Hematopoietic multipotent progenitor cell treated with erythropoietin and hydrocortisone succinate and interleukin-3 and kit ligand, for 8 days (in vitro differentiated cells): Measurements from ENCODE around the gene JAK1.

Experiments
- DNase-seq: peaks from one replicate; pipeline ENCODE4 v3.0.0-alpha.2; 2015

JAK1 gene

GRCh38 chr1:64857347-64857746, 109.0 kb downstream of the JAK1 start:
- no peak for DNase-seq

- DNase-seq = no peak
Observed at GRCh38 chr1:64856553-64856952, 109.8 kb downstream of the JAK1 start.

- DNase-seq = no peak
Observed at GRCh38 chr1:64855557-64855956, 110.8 kb downstream of the JAK1 start.

DNA sequence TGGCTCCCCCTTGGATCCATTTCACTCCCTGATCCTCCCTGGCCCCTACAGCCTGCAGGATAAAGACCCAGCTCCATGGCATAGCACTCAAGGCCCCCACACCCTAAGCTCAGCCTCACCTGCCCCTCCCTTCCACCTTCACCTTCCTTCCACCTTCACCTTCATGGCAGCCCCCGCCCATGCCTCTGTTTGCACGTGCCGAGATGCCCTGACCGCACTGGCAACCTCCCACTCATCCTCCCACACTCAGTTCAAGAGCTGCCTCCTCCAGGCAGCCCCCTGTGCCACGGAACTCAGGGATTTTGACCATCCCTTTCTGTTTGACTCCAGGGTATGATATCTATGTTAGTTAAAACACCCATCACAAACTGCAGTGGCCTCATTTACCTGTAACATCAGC, 111.7 kb downstream of the JAK1 start:
- DNase-seq = no peak

- no peak for DNase-seq
Observed at GRCh38 chr1:64851664-64852063, 114.7 kb downstream of the JAK1 start.

DNA sequence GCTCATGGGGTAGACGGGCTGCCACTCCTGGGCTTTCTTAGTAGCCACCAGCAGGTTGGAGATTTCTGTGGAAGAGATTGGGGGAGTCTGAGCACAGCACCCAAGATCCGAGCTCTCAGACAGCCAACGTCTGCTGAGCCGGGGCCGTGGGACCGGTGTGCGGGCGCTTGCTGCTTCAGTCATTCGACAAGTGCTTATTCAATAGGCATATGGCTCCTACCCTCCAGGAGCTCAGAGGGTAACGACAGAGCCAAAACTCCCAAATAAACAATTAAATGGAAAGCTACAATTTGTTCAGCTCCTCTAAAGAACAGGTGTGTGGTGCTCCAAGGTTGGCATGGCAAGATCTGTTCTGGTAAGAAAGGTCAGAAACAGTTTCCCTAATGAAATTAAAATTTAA, 115.5 kb downstream of the JAK1 start:
- no peak for DNase-seq

GRCh38 chr1:64849942-64850341, 116.4 kb downstream of the JAK1 start:
- no peak for DNase-seq

DNA sequence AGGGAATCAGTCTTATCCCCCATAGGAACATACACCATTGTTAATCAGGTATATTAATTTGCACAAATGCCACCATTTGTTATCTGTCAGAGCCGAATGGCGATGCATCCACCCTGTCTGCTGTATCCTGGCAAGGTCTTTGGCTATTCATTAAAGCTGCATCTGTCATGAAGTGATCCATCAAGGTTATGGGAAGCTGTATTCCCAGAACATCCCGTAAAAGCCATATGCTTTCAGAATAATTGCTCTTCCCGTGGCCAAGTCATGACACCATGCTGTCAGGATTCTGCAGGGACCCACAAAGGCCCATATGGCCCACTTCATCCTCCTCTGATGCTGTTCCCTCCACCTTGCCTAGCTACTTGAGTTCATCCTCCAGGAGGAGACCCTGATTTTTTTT, 117.5 kb downstream of the JAK1 start:
- DNase-seq = no peak

DNA sequence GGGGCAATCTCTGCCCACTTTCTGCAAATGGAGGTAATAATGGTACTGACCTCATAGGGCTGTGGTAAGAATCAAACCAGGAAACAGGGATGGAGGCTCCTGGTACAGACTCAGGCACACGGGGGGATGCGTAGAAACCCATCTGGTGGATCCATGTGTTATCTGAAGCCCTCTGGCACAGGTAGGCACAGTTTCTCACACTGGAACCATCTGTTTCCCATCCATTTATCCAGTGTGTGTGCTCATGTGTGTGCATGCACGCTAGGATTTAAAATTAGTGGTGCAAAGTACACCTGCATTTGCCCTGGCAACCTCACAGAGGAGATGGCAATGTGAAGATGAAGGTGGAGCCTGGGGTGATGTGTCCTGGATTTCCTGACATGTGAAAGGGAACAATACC, 118.2 kb downstream of the JAK1 start:
- DNase-seq = no peak

- no peak for DNase-seq
Observed at GRCh38 chr1:64847666-64848065, 118.7 kb downstream of the JAK1 start.

DNA sequence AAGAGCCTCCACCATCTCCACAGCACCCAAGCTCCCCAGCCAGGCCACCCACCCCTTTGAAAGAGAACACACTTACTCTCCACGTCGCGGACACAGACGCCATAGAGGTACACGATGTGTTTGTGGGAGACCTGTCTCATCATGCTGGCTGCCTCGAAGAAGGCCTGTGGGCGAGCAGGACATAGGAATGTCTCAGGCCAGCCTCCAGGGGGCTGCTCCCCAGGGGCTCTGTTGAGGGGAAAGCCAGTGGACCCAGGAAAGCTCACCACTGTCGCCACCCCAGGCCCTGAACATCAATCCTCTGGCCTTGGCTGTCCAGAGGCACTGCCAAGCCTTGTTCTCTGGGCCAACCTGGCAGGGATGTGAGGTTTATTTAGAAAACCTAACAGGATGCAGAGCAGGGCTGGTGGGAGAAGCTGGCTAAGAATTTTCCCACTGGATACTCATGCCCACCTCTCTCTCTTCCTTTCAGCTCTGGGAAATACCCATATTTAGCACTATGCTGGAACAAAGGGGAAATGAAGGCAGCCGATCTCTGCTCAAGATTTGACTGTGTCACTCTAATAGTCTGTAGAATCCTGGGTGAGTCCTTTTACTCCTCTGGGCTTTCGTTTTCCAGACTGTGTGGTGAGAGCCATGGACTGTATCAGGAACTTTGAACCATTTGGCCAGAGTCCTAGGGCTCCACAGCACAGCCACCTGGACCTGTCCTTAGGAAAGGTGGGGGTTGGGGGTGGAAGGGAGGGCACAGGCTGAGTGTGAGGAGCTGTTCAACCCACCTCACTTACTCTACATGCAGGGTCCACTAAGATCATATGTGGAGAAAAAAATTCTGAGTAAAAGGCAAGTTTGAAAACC, 119.5 kb downstream of the JAK1 start:
- DNase-seq = no peak

DNA sequence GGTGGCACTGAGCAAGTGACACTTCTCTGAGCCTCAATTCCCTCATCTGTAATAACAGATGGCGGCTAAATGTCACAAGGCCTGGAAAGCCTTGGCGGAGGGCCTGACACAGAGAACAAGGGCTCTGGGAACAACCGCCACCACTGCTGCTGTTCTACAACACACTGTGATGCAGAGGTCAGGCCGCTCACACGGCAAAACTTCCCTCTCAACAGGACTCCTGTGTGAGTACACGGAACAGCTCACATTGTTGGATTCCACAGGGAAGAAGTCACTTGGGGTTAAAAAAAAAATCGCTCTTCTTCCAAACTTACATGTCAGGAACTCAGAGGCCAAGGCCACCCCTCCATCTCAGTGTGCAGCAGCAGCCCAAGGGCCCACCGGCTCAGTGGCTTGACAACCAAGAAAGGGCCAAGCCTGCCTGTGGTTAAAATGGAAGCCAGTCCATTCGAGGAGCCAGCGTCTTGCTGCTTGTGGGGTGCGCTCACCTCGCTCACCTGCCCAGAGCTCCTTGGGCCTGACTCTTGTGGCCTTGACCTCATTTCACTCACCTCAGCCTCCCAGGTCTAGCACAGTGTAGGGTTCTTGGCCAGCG, 120.4 kb downstream of the JAK1 start:
- DNase-seq = no peak

DNA sequence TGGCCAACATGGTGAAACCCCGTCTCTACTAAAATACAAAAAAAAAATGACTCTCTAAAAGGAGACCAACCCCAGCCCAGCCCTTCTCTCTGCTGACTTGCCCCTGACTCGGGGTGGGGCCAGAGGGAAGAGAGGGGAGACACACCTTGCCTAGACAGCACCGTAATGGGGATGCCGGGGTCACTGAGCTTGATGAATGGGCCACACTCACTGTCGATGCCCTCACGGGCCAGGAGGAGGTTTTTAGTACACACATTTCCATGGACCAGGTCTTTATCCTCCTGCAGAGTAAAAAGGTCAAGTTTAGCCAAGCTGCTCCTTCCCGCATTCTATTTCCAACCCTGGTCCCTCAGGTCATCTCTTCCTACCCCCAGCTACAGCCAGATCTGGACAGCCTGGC, 121.7 kb downstream of the JAK1 start:
- DNase-seq = no peak

GRCh38 chr1:64844175-64844574, 122.2 kb downstream of the JAK1 start:
- DNase-seq = no peak

- DNase-seq = no peak
Observed at GRCh38 chr1:64843675-64844074, 122.7 kb downstream of the JAK1 start.

DNA sequence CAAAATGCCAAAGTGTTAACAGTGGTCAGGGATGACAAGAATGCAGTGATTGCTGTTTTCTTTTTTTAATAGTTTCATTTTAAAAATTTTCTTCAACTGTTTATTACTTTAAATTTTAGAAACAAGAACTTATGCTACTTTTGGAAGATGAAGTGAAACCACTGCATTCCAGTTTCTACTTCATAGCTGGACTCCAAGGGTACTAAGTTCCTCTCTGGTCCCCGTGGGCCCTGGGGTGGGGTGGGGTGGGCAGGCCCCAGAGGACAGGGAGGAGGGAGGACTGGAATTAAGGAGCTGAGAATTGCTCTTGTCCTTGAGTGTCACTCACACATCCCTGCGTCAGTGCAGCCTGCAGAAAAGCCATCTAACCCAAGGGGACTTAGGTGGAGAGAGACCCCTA, 124.1 kb downstream of the JAK1 start:
- DNase-seq = no peak

- DNase-seq = no peak
Observed at GRCh38 chr1:64841330-64842065, 124.9 kb downstream of the JAK1 start.

DNA sequence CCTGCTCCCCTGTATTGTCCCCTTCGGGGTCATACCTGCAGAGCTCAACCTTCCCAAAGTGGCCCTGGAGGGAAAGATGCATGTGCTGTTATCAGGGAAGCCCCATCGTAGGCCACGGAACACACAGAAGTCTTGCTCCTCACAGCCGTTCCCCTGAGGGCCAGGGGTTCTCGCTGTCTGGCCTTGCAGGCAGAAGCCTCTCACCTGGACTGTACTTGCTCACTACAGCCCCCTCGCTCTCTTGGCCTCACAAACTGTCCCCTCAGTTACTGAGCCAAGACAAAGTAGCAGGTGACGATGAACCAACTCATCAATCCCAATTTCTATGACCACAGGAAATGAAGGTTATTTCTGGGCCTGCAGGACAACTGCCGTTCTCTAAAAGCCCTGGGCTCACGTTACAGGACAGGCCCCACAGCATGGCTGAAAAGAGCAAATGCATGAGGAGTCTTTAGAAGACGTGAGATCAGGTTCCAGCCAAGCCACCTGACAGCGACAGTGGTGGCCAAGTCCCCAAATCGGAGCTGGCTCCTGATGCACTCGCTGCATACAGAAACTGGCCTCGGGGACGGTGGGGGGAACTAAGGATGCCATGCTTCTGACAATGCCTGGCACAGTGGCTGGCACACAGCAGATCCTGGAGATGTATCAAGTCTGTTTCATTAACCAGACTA, 126.5 kb downstream of the JAK1 start:
- DNase-seq = no peak

GRCh38 chr1:64839261-64839660, 127.1 kb downstream of the JAK1 start:
- no peak for DNase-seq

DNA sequence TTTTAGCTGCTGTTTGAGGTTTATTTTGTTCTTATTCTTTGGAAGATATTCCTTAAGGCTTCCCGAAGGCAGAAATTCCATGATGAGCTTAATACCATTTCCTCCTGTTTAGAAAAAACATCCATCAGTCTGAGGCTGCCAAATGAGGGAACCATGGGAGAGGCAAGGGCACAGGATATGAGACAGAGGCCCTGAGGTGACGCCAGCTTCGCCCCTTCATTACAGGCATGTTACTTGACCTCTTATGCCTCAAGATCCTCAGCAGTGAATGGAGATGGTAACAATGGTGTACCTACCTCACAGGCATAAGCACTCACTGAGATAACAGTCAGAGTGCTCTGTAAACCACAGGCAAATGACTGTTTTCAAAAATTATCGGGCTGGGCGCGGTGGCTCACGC, 127.9 kb downstream of the JAK1 start:
- DNase-seq = no peak

DNA sequence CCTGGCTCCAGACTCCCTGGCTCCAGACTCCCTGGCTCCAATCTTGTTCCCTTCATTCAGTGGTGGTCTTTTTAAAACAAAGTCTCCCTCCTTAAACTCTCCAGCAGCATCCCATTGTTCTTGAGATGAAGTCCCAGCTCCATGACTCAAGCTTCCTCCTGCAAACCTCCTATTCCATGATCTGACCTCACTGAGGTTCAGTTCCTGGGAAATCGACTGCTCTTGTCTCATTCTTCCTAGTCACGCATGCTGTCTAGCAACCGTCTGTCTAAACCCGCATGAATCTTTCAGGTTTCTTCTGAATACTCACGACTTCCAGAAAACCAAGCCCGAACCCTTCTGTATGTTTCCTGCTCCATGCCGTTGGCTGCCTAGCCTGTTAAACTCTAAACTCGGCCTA, 129.5 kb downstream of the JAK1 start:
- DNase-seq = no peak

GRCh38 chr1:64834734-64835133, 131.6 kb downstream of the JAK1 start:
- DNase-seq = no peak

GRCh38 chr1:64830030-64830651, 136.2 kb downstream of the JAK1 start:
- DNase-seq = no peak
